SU-DHL-6 (cell line): Measurements from ENCODE around the gene TTN.

Experiments
- H2AFZ ChIP-seq: fragments of 200-600 bp; sonication (generic); 2 replicates; pipeline ENCODE4 v1.6.1; 2014; ENCODE audit warnings: low read depth, mild to moderate bottlenecking, moderate library complexity, mixed read lengths, antibody characterized with exemption, low read length; ENCODE audit not compliant: severe bottlenecking
- H3F3A ChIP-seq: fragments of 200-600 bp; shearing (Covaris generic); 2 replicates; pipeline ENCODE4 v1.6.0; 2016; ENCODE audit warnings: antibody characterized with exemption, mild to moderate bottlenecking; ENCODE audit not compliant: insufficient read depth
- H3K27ac ChIP-seq: fragments of 200-600 bp; sonication (generic); 2 replicates; pipeline ENCODE4 v1.5.1; 2016; ENCODE audit warnings: low read depth, mild to moderate bottlenecking, low read length, moderate library complexity, mixed read lengths
- H3K27me3 ChIP-seq: fragments of 200-600 bp; sonication (generic), shearing (Covaris generic); 2 replicates; pipeline ENCODE4 v1.6.0; 2014; ENCODE audit warnings: mild to moderate bottlenecking, low read length
- H3K36me3 ChIP-seq: fragments of 200-600 bp; sonication (generic); 2 replicates; pipeline ENCODE4 v1.6.1; 2014; ENCODE audit warnings: mild to moderate bottlenecking, low read length, mixed read lengths
- H3K4me2 ChIP-seq: fragments of 300-600, 200-600 bp; shearing (Covaris generic), sonication (generic); 2 replicates; pipeline ENCODE4 v1.6.0; 2014; ENCODE audit warnings: low read length, low read depth, mild to moderate bottlenecking; ENCODE audit not compliant: poor library complexity, severe bottlenecking
- H3K4me3 ChIP-seq: fragments of 200-600 bp; sonication (generic); 2 replicates; pipeline ENCODE4 v1.5.1; 2014; ENCODE audit warnings: antibody characterized with exemption, low read length, mild to moderate bottlenecking, mixed read lengths; ENCODE audit not compliant: insufficient read depth, poor library complexity, severe bottlenecking
- H3K79me2 ChIP-seq: fragments of 200-600 bp; sonication (generic); 2 replicates; pipeline ENCODE4 v1.6.1; 2014; ENCODE audit warnings: mild to moderate bottlenecking, low read length, moderate library complexity; ENCODE audit not compliant: insufficient read depth
- H3K9ac ChIP-seq: fragments of 200-600 bp; sonication (generic); 2 replicates; pipeline ENCODE4 v1.7.0; 2014; ENCODE audit warnings: mild to moderate bottlenecking, low read length
- H3K9me2 ChIP-seq: fragments of 200-600 bp; sonication (generic); replicated peaks from 2 replicates; pipeline ENCODE4 v1.6.1; 2014; ENCODE audit warnings: low read length; ENCODE audit not compliant: insufficient read depth
- H3K9me3 ChIP-seq: fragments of 200-600 bp; sonication (generic); 2 replicates; pipeline ENCODE4 v1.6.1; 2014; ENCODE audit warnings: low read length, mixed read lengths; ENCODE audit not compliant: insufficient read depth
- H4K20me1 ChIP-seq: fragments of 200-600 bp; sonication (generic); 2 replicates; pipeline ENCODE4 v1.6.1; 2014; ENCODE audit warnings: low read depth, mild to moderate bottlenecking, antibody characterized with exemption, low read length, moderate library complexity, mixed read lengths
- EZH2phosphoT487 ChIP-seq: fragments of 200-600 bp; sonication (generic), shearing (Covaris generic); conservative IDR thresholded peaks from 2 replicates; pipeline ENCODE4 v1.6.1; 2018; ENCODE audit warnings: mild to moderate bottlenecking, antibody characterized with exemption, low read length, moderate library complexity, mixed read lengths
- TF ChIP-seq, protein P1 (sequence below): fragments of 200-600 bp; sonication (generic); IDR thresholded peaks from one replicate; pipeline ENCODE4 v1.5.1; 2017; ENCODE audit warnings: antibody characterized with exemption, mild to moderate bottlenecking, low read length, moderate library complexity; ENCODE audit not compliant: insufficient read depth, poor library complexity, severe bottlenecking

TTN gene

DNA sequence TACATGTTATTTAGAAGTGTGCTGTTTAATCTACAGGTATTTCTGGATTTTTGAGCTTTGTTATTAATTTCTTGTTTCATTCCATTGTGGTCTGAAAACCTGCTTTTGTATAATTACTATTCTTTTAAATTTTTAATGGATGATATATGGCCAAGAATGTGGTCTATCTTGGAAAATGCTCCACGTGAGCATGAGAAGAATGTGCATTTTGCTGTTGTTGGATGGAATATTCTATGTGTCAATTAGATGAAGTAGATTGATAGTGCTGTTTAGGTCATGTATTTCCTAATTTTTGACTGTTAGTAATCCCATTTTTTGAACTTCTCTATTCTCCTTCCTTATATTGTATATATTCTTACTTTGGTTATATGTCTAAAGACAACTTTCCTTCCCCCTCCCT, 19.9 kb upstream of the TTN start:
- no peaks in the 10 kb centered on the region for H3K9me2 ChIP-seq
- H3K4me3 ChIP-seq = no peak overlapping the region
- no peaks in the 10 kb centered on the region for H4K20me1 ChIP-seq
- H3F3A ChIP-seq = no peaks in the 10 kb centered on the region
- H3K27me3 ChIP-seq = no peaks in the 10 kb centered on the region
- no peaks in the 10 kb centered on the region for H3K79me2 ChIP-seq
- H3K27ac ChIP-seq = no peak overlapping the region
- no peaks in the 10 kb centered on the region for H3K9me3 ChIP-seq
- TF ChIP-seq, protein P1, sequence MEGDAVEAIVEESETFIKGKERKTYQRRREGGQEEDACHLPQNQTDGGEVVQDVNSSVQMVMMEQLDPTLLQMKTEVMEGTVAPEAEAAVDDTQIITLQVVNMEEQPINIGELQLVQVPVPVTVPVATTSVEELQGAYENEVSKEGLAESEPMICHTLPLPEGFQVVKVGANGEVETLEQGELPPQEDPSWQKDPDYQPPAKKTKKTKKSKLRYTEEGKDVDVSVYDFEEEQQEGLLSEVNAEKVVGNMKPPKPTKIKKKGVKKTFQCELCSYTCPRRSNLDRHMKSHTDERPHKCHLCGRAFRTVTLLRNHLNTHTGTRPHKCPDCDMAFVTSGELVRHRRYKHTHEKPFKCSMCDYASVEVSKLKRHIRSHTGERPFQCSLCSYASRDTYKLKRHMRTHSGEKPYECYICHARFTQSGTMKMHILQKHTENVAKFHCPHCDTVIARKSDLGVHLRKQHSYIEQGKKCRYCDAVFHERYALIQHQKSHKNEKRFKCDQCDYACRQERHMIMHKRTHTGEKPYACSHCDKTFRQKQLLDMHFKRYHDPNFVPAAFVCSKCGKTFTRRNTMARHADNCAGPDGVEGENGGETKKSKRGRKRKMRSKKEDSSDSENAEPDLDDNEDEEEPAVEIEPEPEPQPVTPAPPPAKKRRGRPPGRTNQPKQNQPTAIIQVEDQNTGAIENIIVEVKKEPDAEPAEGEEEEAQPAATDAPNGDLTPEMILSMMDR = no peak
- TF ChIP-seq EZH2phosphoT487 = no peak
- H3K9ac ChIP-seq = no peak overlapping the region
- H2AFZ ChIP-seq = no peak overlapping the region
- H3K4me2 ChIP-seq = no peak overlapping the region
- H3K36me3 ChIP-seq = no peaks in the 10 kb centered on the region

DNA sequence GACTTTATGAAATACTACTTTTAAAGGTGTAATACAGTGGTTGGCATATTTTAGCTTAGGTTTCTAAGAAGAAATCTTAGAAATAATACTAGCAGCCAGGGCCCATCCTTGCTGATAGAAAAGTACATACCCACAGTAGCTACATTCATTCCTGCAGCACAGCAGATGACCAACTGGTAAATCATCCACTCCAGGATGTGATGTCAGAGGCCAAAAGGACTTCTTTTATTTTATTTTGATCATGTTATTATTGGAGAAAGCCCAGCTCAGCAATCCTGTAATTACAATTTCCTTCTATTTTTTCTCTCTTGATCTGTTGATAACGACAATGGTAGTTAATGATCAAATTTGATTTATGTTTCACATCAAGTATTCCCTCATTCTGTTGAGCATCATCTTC, 18.0 kb upstream of the TTN start:
- H3F3A ChIP-seq = no peaks in the 10 kb centered on the region
- no peaks in the 10 kb centered on the region for H3K27me3 ChIP-seq
- TF ChIP-seq EZH2phosphoT487 = no peak
- TF ChIP-seq, protein P1 = no peak
- H3K9ac ChIP-seq = no peak overlapping the region
- H3K4me2 ChIP-seq = no peak overlapping the region
- no peak overlapping the region for H3K4me3 ChIP-seq
- H3K27ac ChIP-seq = no peak overlapping the region
- no peaks in the 10 kb centered on the region for H3K9me2 ChIP-seq
- no peaks in the 10 kb centered on the region for H3K36me3 ChIP-seq
- no peak overlapping the region for H2AFZ ChIP-seq
- no peaks in the 10 kb centered on the region for H3K79me2 ChIP-seq
- no peaks in the 10 kb centered on the region for H3K9me3 ChIP-seq
- H4K20me1 ChIP-seq = no peaks in the 10 kb centered on the region

DNA sequence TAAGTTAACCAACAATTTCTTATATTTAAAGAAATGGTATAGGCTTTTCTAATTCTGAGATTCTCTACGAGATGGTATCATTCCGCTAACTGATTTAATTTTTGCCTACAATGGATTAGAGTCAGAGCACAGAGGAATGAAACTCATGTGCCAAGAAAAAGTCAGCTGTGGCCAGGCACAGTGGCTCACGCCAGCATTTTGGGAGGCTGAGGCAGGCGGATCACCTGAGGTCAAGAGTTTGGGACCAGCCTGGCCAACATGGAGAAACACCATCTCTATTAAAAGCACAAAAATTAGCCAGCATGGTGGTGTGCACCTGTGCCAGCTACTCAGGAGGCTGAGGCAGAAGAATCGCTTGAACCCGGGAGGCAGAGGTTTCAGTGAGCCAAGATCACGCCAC, 17.0 kb upstream of the TTN start:
- Histone ChIP-seq H3F3A (no peaks in the 10 kb centered on the region), H4K20me1 (no peaks in the 10 kb centered on the region), H3K9me3 (no peaks in the 10 kb centered on the region), H3K4me2 (no peak overlapping the region), H3K9ac (no peak overlapping the region), H3K9me2 (no peaks in the 10 kb centered on the region), H2AFZ (no peak overlapping the region), H3K27ac (no peak overlapping the region), H3K79me2 (no peaks in the 10 kb centered on the region), H3K4me3 (no peak overlapping the region), H3K27me3 (no peaks in the 10 kb centered on the region), H3K36me3 (no peaks in the 10 kb centered on the region)
- TF ChIP-seq EZH2phosphoT487 = no peak
- TF ChIP-seq, protein P1 = no peak

DNA sequence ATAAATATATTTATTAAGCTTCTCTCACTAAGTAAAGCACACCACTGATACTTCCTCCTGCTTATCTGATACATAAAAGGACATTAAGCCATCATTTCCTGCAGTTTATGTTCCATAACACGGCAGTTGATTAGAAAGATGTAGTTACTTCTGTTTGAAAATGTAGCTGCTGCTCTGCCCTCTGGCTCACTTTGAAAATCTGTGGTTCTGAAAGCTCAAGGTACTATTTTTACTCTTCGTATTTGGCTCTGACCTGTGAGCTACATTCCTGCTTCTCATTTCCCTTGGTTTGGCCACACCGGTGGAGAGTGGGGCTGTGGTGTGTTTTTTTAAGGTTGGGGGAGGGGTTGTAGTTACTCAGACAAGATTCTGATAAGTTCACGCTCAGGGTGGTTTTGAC, 12.8 kb upstream of the TTN start:
- Histone ChIP-seq H3F3A (no peaks in the 10 kb centered on the region), H3K9me3 (no peaks in the 10 kb centered on the region), H2AFZ (no peak overlapping the region), H4K20me1 (no peaks in the 10 kb centered on the region), H3K27me3 (no peaks in the 10 kb centered on the region), H3K9me2 (no peaks in the 10 kb centered on the region), H3K36me3 (no peaks in the 10 kb centered on the region), H3K4me3 (no peak overlapping the region), H3K27ac (no peak overlapping the region), H3K79me2 (no peaks in the 10 kb centered on the region), H3K9ac (no peak overlapping the region), H3K4me2 (no peak overlapping the region)
- TF ChIP-seq, protein P1 = no peak
- no peak for TF ChIP-seq EZH2phosphoT487
